Neural progenitor cell (in vitro differentiated cells): ENCODE results near the gene DRC3.

Experiments used
- CTCF ChIP-seq: fragments of 200-600 bp; sonication (generic); IDR thresholded peaks from 2 replicates; pipeline ENCODE4 v1.5.1; 2017; ENCODE audit warnings: antibody characterized with exemption, mild to moderate bottlenecking
- EZH2 ChIP-seq: fragments of 200-600 bp; sonication (generic); IDR thresholded peaks from 2 replicates; pipeline ENCODE4 v1.6.1; 2017; ENCODE audit warnings: antibody characterized with exemption, mild to moderate bottlenecking, moderate library complexity

DNA sequence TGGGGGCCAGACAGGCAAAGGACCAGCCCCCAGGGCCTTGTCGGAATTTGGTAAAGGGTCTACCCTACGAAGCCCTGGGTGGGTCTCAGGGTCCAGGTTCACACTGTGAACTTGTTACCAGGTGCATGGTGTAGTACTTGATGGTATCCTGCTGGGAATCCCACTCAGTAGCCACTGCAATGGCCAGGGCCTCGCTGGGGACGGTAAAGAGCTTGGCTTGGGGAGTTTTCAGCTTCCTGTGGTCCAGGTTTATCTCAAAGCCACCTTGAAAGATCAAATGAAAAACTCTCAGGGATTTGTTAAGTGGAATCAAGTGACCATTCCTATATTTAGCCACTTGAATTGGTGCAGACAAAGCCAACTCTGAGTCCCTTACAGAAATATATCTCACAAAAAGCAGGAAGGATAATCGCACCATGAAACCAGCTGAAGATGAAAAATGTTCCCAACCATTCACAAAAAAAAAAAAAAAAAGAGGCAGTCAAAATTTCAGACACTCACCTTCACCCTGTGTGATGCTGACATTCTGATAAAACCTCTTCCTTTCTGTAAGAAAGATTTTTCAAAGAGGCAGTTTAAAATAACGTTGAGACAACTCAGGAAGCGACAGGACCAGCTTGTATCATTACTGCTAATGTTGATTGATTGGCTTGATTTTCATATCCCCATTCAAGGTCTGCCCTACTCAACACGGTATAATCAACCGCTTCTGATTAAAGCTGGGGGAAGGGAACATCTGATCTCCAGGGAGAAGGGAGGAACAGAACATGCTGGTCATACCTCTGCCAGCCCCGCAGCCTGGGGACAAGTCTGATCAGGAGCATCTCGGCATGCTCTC lies 55.7 kb downstream of the DRC3 start:
- TF ChIP-seq EZH2 (no peak), CTCF (no peak)
